Measurements from ENCODE around the gene PRKCE. TPM values are rescaled to one million over a fixed set of nuclear protein-coding genes. Genes with fewer than 3 reads are reported as not detected.
"Not testable (repeated sequence)": the region's sequence is repeated elsewhere in the genome, so short reads cannot be mapped to it uniquely, and the experiment has no call there.

PRKCE gene
- total and polyA plus RNA-seq, 2 of the 8 experiments (the other 6 are each of a cell fraction or from before 2014, with no cell fraction given): 0.54 to 2.1 TPM

GRCh38 chr2:45917561-45918176 lies 266.2 kb downstream of the PRKCE start:
- H3K23me2 ChIP-seq (ENCODE audit: low read depth, low read length); H3K4me2 ChIP-seq (ENCODE audit: insufficient read depth in 1 of 2, low read depth in 2 of 2, low read length in 2 of 2); H4K8ac ChIP-seq (ENCODE audit: extremely low read depth, insufficient read depth, low read length); H3K14ac ChIP-seq (ENCODE audit: insufficient read length); H3K56ac ChIP-seq (replicated peaks; ENCODE audit: insufficient read length, low read depth, low read length); H3K27ac ChIP-seq (ENCODE audit: low read depth, low read length); H3K9ac ChIP-seq (replicated peaks in 1 of 4; ENCODE audit: extremely low read depth in 1 of 4, low read depth in 3 of 4, low read length in 3 of 4); H3K9me3 ChIP-seq (ENCODE audit: insufficient read depth in 2 of 2, low read depth in 1 of 2, low read length in 1 of 2); H2BK20ac ChIP-seq (ENCODE audit: low read length); H2AK5ac ChIP-seq (ENCODE audit: low read depth, low read length); H4K5ac ChIP-seq (ENCODE audit: insufficient read length, low read depth, low read length); H3K18ac ChIP-seq (ENCODE audit: extremely low read depth, low read length); H3K36me3 ChIP-seq (ENCODE audit: control insufficient read depth in 2 of 4, insufficient read depth in 4 of 4, low read length in 3 of 4); DNase-seq (ENCODE audit: low read depth in 1 of 2, low spot score in 2 of 2); H4K20me1 ChIP-seq (replicated peaks in 1 of 2; ENCODE audit: control insufficient read depth in 1 of 2, insufficient read depth in 2 of 2, low read length in 2 of 2); H3K27me3 ChIP-seq (replicated peaks in 1 of 4; ENCODE audit: control insufficient read depth in 3 of 4, extremely low read depth in 1 of 4, insufficient read depth in 3 of 4, low read length in 3 of 4); H3K4ac ChIP-seq (replicated peaks; ENCODE audit: insufficient read length, low read depth, low read length); H2BK5ac ChIP-seq (ENCODE audit: low read depth, low read length); H3K79me1 ChIP-seq (ENCODE audit: low read depth, low read length); H3K79me2 ChIP-seq (ENCODE audit: control insufficient read depth in 1 of 2, insufficient read depth in 2 of 2, low read length in 2 of 2); H4K91ac ChIP-seq (replicated peaks; ENCODE audit: insufficient read length, low read length); POLR2A ChIA-PET (ENCODE audit: partially characterized antibody); H2BK120ac ChIP-seq (replicated peaks; ENCODE audit: low read depth, low read length); H3K23ac ChIP-seq (ENCODE audit: insufficient read length); H2BK12ac ChIP-seq (ENCODE audit: low read depth, low read length); H3K4me3 ChIP-seq (ENCODE audit: extremely low read depth in 1 of 4, insufficient read depth in 2 of 4, low read depth in 3 of 4, low read length in 4 of 4); H2AFZ ChIP-seq (ENCODE audit: low read length); FAIRE-seq; H3K4me1 ChIP-seq (replicated peaks in 1 of 4; ENCODE audit: control insufficient read depth in 3 of 4, insufficient read depth in 4 of 4, low read length in 3 of 4); H2BK15ac ChIP-seq (ENCODE audit: low read length): not testable (repeated sequence)
- CTCF ChIA-PET (ENCODE audit: partially characterized antibody): interaction anchor here (1.2 to 2.6 kb wide), 3 partner anchors 18 to 138 kb away, joined by 3 to 14 read pairs (median 4); no protein-coding TSS in a partner anchor
- WGBS, 2 experiments (ENCODE audit: extremely low coverage in 1 of 2, insufficient coverage in 1 of 2, insufficient read length in 1 of 2, insufficient replicate concordance in 2 of 2, low coverage in 1 of 2, low lambda C conversion rate in 2 of 2, missing lambda C conversion rate in 1 of 2): 91% methylated on average over 9 of the region's 49 CpGs; no CpG with 5 or more reads in 1 of the 2 experiments
